AG08396 (cell line): Measurements from ENCODE around the gene FLRT2.
A peak's percentile ranks its signal among the peaks of the same experiment; 100 is the strongest.

Experiments used
- DNase-seq: peaks from one replicate; pipeline ENCODE4 v3.0.0; 2012; ENCODE audit warnings: low spot score, mixed read lengths

FLRT2 gene

GRCh38 chr14:85663256-85663655 is 133.3 kb downstream of the FLRT2 start:
- DNase-seq: no peak

GRCh38 chr14:85663667-85664066 is 133.7 kb downstream of the FLRT2 start:
- DNase-seq: no peak

GRCh38 chr14:85675957-85676356 is 146.0 kb downstream of the FLRT2 start:
- no peak for DNase-seq

- DNase-seq: no peak
Observed at GRCh38 chr14:85686908-85687307, 157.0 kb downstream of the FLRT2 start.

GRCh38 chr14:85687456-85687855 is 157.5 kb downstream of the FLRT2 start:
- no peak for DNase-seq

GRCh38 chr14:85688006-85688405 is 158.1 kb downstream of the FLRT2 start:
- DNase-seq: no peak

- DNase-seq: no peak
Observed at GRCh38 chr14:85695300-85695699, 165.4 kb downstream of the FLRT2 start.

GRCh38 chr14:85701116-85701515 is 171.2 kb downstream of the FLRT2 start:
- DNase-seq: no peak

GRCh38 chr14:85701763-85702162 is 171.8 kb downstream of the FLRT2 start:
- DNase-seq: no peak

GRCh38 chr14:85702191-85702590 is 172.2 kb downstream of the FLRT2 start:
- no peak for DNase-seq

GRCh38 chr14:85702997-85703396 is 173.1 kb downstream of the FLRT2 start:
- peak; percentile 14 for DNase-seq
